ENCODE measurements around the gene OGFOD1.

Gene OGFOD1

GRCh38 chr16:56519459-56520250, 68.3 kb downstream of the OGFOD1 start, which contains the start of gene BBS2:
Gene BBS2 (minus strand): TSS chr16:56520024. CDS start chr16:56519862, 162 bp downstream.
- no peak for TF ChIP-seq CTCF (IDR thresholded peaks at IDR 0.05)
- peaks cover 6 to 7% of the 10 kb centered on the region in 2 experiments for H3K4me1 ChIP-seq (ENCODE audit: control insufficient read depth in 1 of 2, insufficient read depth in 1 of 2, low read depth in 1 of 2, low read length in 1 of 2)
- H3K27me3 ChIP-seq: no peaks in the 10 kb centered on the region
- H3K36me3 ChIP-seq: no peaks in the 10 kb centered on the region
- peak within 1 kb of the TSS; percentile 70 to 90 for H3K4me3 ChIP-seq (ENCODE audit: low read depth in 1 of 2, low read length in 1 of 2)
- H3K27ac ChIP-seq: peak within 1 kb of the TSS; percentile 69
- H3K9me3 ChIP-seq: no peaks in the 10 kb centered on the region

- peak overlapping the region; percentile 69 for H3K27ac ChIP-seq
- H3K4me3 ChIP-seq (ENCODE audit: low read depth in 1 of 2, low read length in 1 of 2): peak overlapping the region; percentile 70 to 90
- peaks cover 6 to 7% of the 10 kb centered on the region in 2 experiments for H3K4me1 ChIP-seq (ENCODE audit: control insufficient read depth in 1 of 2, insufficient read depth in 1 of 2, low read depth in 1 of 2, low read length in 1 of 2)
- no peaks in the 10 kb centered on the region for H3K27me3 ChIP-seq
- no peaks in the 10 kb centered on the region for H3K9me3 ChIP-seq
- no peak for TF ChIP-seq CTCF (IDR thresholded peaks at IDR 0.05)
- H3K36me3 ChIP-seq: no peaks in the 10 kb centered on the region
These were observed 68.9 kb downstream of the OGFOD1 start for GRCh38 chr16:56520251-56520577.

GRCh38 chr16:56525236-56525635, 73.9 kb downstream of the OGFOD1 start:
- Histone ChIP-seq H3K4me1 (ENCODE audit: control insufficient read depth in 1 of 2, insufficient read depth in 1 of 2, low read depth in 1 of 2, low read length in 1 of 2) (peaks cover under 1 to 4% of the 10 kb centered on the region in 2 experiments), H3K27me3 (peaks cover 31% of the 10 kb centered on the region), H3K9me3 (no peaks in the 10 kb centered on the region), H3K4me3 (ENCODE audit: low read depth in 1 of 2, low read length in 1 of 2) (no peak overlapping the region), H3K36me3 (no peaks in the 10 kb centered on the region), H3K27ac (no peak overlapping the region)
- no peak for TF ChIP-seq CTCF (IDR thresholded peaks at IDR 0.05)

Measured in neutrophil (primary cell).